GM12865 (cell line): ENCODE results near the gene PRR35.

Source experiments
- DNase-seq: peaks from one replicate; pipeline ENCODE4 v3.0.0; 2010; ENCODE audit warnings: low read depth
- H3K4me3 ChIP-seq: 2 replicates; pipeline ENCODE4 v1.5.1; 2011; ENCODE audit warnings: mild to moderate bottlenecking, low read depth, low read length, control low read depth
- TF ChIP-seq, protein P1 (sequence below): IDR thresholded peaks from 2 replicates; pipeline ENCODE4 v1.5.1; 2011; ENCODE audit warnings: low read length, control low read depth, low read depth, inconsistent platforms; ENCODE audit not compliant: insufficient read depth; ENCODE audit errors: missing control alignments

PRR35 gene

DNA sequence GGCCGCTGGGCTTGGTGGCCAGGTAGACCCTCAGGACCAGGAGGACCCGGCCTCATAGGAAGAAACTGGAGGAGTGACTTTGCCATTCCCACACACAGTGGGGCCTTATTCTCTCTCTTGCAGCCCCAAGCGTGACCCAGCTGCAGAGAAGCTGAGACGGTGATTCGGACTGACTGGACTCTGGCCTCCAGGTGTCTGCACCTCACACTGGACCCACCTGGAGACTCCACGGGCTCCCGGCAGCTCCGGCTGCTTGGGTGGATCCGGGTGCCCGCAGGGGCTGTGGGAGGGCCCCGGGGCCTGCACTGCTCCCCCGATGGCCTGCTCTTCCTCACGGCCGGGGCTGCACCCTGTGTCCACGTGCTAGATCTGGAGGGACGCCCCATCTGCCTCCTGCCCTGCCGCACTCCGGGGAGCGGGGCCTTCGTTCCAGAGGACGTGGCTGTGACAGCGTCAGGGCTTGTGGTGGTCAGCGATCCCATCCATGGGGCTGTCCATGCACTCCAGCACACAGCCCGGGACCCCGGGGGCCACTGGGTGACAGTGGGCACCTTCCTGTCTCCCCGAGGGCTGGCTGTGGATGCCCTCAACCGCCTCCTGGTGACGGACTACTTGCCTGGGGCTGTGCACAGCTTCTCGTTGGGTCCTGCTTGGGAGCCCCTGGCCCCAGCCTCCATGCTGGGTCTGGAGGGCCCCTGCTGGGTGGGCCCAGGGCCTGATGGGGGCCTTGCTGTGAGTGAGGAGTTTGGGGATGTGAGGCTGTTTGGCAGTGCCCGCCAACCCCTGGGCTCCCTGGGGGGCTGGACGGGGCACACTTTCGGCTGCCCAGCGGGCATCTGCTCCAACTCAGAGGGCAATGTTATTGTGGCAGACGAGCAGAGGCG is 7.4 kb downstream of the PRR35 start:
- TF ChIP-seq, protein P1, sequence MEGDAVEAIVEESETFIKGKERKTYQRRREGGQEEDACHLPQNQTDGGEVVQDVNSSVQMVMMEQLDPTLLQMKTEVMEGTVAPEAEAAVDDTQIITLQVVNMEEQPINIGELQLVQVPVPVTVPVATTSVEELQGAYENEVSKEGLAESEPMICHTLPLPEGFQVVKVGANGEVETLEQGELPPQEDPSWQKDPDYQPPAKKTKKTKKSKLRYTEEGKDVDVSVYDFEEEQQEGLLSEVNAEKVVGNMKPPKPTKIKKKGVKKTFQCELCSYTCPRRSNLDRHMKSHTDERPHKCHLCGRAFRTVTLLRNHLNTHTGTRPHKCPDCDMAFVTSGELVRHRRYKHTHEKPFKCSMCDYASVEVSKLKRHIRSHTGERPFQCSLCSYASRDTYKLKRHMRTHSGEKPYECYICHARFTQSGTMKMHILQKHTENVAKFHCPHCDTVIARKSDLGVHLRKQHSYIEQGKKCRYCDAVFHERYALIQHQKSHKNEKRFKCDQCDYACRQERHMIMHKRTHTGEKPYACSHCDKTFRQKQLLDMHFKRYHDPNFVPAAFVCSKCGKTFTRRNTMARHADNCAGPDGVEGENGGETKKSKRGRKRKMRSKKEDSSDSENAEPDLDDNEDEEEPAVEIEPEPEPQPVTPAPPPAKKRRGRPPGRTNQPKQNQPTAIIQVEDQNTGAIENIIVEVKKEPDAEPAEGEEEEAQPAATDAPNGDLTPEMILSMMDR = no peak
- no peak for DNase-seq
- H3K4me3 ChIP-seq = peak overlapping the region; percentile 52

DNA sequence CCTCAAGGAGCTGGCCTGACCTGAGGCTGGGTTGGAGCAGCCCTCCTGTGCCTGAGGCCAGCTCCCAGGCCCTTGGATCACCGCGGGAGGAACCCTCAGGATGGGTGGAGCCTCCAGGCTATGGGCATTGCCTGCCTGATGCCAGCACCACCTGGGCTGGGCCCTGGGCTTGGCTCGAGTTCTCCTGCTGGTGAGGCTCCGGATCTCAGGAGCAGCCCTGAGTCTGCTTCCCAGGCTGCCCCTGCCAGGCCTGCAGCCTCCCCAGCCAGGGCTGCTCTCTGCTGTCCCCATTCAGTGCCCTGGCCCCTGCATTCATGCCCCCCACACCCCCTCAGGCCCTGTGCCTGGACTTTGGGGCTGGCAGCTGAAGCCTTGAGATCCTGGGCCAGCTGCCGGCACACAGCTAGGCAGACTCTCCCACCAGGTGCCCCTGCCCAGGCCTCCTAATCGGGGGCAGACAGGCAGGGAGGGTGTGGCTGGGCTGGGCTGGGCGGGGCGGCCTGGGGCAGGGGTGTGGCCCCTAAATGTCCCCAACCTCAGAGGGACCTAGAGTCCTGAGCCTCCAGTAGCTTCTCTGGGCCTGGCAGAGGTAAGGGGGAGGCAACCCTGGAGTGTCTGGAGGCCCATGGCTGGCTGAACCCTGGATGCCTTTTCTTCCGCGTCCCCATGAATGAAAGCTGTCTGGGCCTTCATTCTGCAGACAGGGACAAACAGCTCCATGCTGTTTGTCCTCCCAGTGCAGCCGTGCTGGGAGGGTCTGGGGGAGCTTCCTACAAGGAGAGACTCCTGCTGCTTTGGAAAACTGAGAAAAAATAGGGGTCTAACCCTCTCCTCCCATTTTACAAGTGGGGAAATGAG is 8.4 kb downstream of the PRR35 start:
- DNase-seq = no peak
- H3K4me3 ChIP-seq = peak overlapping the region; percentile 77
- TF ChIP-seq, protein P1 = no peak

DNA sequence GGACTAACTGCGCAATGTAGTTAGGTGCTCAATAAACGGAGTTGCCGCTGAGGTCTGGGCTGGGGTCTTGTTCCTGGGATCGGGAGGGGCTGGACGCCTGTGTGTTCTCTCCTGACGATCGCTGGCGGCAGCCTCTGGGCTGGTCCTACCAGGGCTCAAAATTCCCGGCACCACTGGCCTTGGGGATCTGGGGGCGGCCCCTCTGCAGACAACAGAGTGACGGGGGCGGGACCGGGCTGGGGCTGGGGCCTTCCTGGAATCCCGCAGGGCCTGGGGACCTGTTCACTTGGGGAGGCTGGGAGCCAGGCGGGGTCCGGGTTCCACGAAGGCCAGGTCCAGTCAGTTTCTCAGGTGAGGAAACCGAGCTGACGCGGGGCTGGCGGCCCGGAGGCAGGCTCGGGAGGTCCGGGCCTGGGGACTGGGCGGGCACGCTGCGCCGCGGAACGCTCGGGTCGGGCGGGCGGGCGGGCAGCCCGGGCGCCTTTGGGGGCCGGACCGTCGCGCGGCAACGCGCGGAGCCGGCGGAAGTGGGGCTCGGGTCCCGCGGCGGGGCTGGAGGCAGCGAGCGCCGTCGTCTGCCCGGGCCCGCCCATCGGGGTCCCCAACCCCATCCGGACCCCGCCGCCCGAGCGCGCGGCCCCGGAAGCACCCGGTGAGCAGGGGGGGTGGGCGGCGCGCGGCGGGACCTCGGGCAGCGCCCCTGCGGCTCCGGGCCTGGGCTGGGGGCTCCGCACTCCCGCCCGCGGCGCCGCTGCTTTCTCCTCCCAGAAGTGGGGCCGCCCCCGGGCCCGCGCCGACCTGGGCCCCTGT is 9.5 kb downstream of the PRR35 start, which contains the start of gene PIGQ:
TSS of gene PIGQ (plus strand) at position 524 of the 810 bp plus-strand sequence. CDS start 4,107 bp downstream, outside the sequence.
- peak; percentile 75 for DNase-seq
- H3K4me3 ChIP-seq = peak within 1 kb of the TSS; percentile 77
- TF ChIP-seq, protein P1 = no peak

DNA sequence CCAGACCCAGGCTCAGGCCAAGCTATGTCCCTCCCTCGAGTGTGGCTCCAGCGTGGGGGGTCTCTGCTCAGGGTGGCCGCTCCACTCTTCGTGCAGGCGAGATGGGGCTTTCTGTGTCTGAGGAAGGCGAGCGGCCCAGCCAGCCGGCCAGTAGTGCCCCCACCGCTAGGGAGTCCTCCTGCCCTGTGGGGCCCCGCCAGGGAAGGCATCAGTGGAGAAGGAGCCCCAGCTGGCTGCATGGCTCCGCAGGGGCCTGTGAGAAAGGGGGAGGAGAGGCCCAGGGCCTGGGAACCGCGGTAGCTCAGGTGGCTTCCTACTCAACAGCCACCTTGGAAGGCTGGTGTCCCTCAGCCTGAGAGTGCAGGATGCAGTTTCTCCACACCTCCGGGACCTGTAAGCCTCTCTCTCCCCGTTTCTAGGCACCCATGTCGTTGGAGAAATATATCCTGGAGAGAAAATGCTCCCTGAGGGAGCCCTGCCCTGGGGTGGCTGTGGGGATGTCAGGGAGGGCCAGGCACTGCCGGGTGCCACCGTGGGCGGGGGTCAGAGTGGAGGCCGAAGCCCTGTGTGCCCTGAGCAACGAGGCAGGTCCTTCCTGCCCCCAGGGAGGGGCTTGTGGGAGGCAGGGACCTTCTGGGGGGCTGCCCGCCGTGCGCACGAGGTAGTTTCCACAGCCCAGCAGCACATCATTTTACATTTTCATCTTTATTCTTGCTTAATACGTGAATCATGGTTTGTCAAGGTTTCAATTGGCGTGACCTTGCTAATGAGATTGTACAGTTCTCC is 12.9 kb downstream of the PRR35 start:
- DNase-seq = no peak
- TF ChIP-seq, protein P1 = no peak
- no peak overlapping the region for H3K4me3 ChIP-seq

DNA sequence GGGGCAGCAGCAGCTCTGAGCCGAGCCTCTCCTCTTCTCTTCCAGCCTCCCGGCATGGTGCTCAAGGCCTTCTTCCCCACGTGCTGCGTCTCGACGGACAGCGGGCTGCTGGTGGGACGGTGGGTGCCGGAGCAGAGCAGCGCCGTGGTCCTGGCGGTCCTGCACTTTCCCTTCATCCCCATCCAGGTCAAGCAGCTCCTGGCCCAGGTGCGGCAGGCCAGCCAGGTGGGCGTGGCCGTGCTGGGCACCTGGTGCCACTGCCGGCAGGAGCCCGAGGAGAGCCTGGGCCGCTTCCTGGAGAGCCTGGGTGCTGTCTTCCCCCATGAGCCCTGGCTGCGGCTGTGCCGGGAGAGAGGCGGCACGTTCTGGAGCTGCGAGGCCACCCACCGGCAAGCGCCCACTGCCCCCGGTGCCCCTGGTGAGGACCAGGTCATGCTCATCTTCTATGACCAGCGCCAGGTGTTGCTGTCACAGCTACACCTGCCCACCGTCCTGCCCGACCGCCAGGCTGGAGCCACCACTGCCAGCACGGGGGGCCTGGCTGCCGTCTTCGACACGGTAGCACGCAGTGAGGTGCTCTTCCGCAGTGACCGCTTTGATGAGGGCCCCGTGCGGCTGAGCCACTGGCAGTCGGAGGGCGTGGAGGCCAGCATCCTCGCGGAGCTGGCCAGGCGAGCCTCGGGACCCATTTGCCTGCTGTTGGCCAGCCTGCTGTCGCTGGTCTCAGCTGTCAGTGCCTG is 14.0 kb downstream of the PRR35 start:
- TF ChIP-seq, protein P1 = no peak
- no peak overlapping the region for H3K4me3 ChIP-seq
- no peak for DNase-seq
